Keratinocyte (primary cell): ENCODE data around the gene GALNT9. TPM values are rescaled to one million over a fixed set of nuclear protein-coding genes. Genes with fewer than 3 reads are reported as not detected.

Source experiments
- DNase-seq: peaks from one replicate; pipeline ENCODE4 v3.0.0-alpha.2; 2011; ENCODE audit warnings: low read depth, missing footprints, low spot score
- FAIRE-seq: peaks from 2 replicates; lab custom pipeline; 2011; peaks lifted over from hg19 to GRCh38; lab: Jason Lieb, UNC
- H2AFZ ChIP-seq: 2 replicates; pipeline ENCODE4 v1.6.0; 2012; ENCODE audit warnings: low read length, control low read depth, inconsistent platforms; ENCODE audit not compliant: control insufficient read depth
- H3K27ac ChIP-seq: 2 replicates; pipeline ENCODE4 v1.5.1; 2011; ENCODE audit warnings: low read length; ENCODE audit not compliant: control insufficient read depth, insufficient read depth
- H3K27me3 ChIP-seq: 3 replicates; pipeline ENCODE4 v1.6.0; 2011; ENCODE audit warnings: low read length; ENCODE audit not compliant: control insufficient read depth, insufficient read depth; ENCODE audit errors: extremely low read depth
- H3K36me3 ChIP-seq, 2 experiments: 2 replicates in 1 of 2; 3 replicates in 1 of 2; pipeline ENCODE4 v1.5.1; 2011; ENCODE audit warnings: low read length in 2 of 2, mild to moderate bottlenecking in 1 of 2; ENCODE audit not compliant: control insufficient read depth in 2 of 2, insufficient read depth in 2 of 2; ENCODE audit errors: extremely low read depth in 1 of 2
- H3K4me1 ChIP-seq: 3 replicates; pipeline ENCODE4 v1.5.1; 2011; ENCODE audit warnings: low read length; ENCODE audit not compliant: control insufficient read depth, insufficient read depth; ENCODE audit errors: extremely low read depth
- H3K4me2 ChIP-seq: 3 replicates; pipeline ENCODE4 v1.6.0; 2011; ENCODE audit warnings: low read depth, low read length; ENCODE audit not compliant: control insufficient read depth, insufficient read depth; ENCODE audit errors: extremely low read depth
- H3K4me3 ChIP-seq, 3 experiments: fragments of 200-600 bp in 1 of 3; sonication (generic) in 1 of 3; 2 replicates in 2 of 3; 3 replicates in 1 of 3; pipeline ENCODE4 v1.5.1; 2011 to 2016; ENCODE audit warnings: low read length in 3 of 3, mild to moderate bottlenecking in 3 of 3, control low read depth in 2 of 3, inconsistent platforms in 1 of 3, low read depth in 1 of 3, mixed read lengths in 1 of 3, mixed run types in 1 of 3, moderate library complexity in 1 of 3; ENCODE audit not compliant: control insufficient read depth in 2 of 3, insufficient read depth in 2 of 3; ENCODE audit errors: extremely low read depth in 1 of 3
- H3K79me2 ChIP-seq: 2 replicates; pipeline ENCODE4 v1.6.0; 2012; ENCODE audit warnings: low read length; ENCODE audit not compliant: control insufficient read depth, insufficient read depth
- H3K9ac ChIP-seq: 3 replicates; pipeline ENCODE4 v1.6.0; 2011; ENCODE audit warnings: low read length; ENCODE audit not compliant: control insufficient read depth, insufficient read depth; ENCODE audit errors: extremely low read depth
- H3K9me1 ChIP-seq: 3 replicates; pipeline ENCODE4 v1.6.0; 2011; ENCODE audit warnings: low read length; ENCODE audit not compliant: control insufficient read depth, insufficient read depth; ENCODE audit errors: extremely low read depth
- H3K9me3 ChIP-seq: 2 replicates; pipeline ENCODE4 v1.5.1; 2012; ENCODE audit warnings: low read depth, low read length; ENCODE audit not compliant: control insufficient read depth
- H4K20me1 ChIP-seq: 3 replicates; pipeline ENCODE4 v1.6.0; 2011; ENCODE audit warnings: low read length; ENCODE audit not compliant: control insufficient read depth, insufficient read depth; ENCODE audit errors: extremely low read depth
- CTCF ChIP-seq, 3 experiments: IDR thresholded peaks in 1 of 3; conservative IDR thresholded peaks in 1 of 3; optimal IDR thresholded peaks in 1 of 3; 2 replicates in 2 of 3; 3 replicates in 1 of 3; pipeline versions ENCODE3 to v1.5.1; 2011; ENCODE audit warnings: low read length in 3 of 3, mild to moderate bottlenecking in 3 of 3, moderate library complexity in 2 of 3, control low read depth in 1 of 3, inconsistent platforms in 1 of 3; ENCODE audit not compliant: insufficient read depth in 2 of 3; ENCODE audit errors: extremely low read depth in 1 of 3
- EZH2 ChIP-seq: IDR thresholded peaks from one replicate; pipeline ENCODE4 v1.6.1; 2012; ENCODE audit warnings: inconsistent platforms, mild to moderate bottlenecking, low read length, moderate library complexity
- dilution Hi-C: fragments of 300-500 bp; cut with MboI; formaldehyde crosslinking; loops from one replicate; pipeline ENCODE4 v1.7.0; 2020; ENCODE audit warnings: low sequenced_read_pairs; ENCODE audit not compliant: extremely low pct_ligation_motif_present
- polyA plus RNA-seq, 5 experiments: library from polyadenylated mRNA; depleted of rRNA in 3 of 5; stranded (reverse) in 3 of 5; stranded (forward) in 1 of 5; unstranded in 1 of 5; fragments of >200 nt; gene quantifications; 1 replicate in 1 of 5; 2 replicates in 3 of 5; 3 replicates in 1 of 5; pipeline versions ENCODE4 v1.2.1 to v1.2.3, GENCODE V29; 2011 to 2012; ENCODE audit warnings: missing spikeins in 2 of 5, low read depth in 1 of 5, low replicate concordance in 1 of 5

The GALNT9 gene
- polyA plus RNA-seq, 1 donor (not counting 4 experiments of a cell fraction or from before 2014, with no cell fraction given) = not detected

- DNase-seq = no peak
- Histone ChIP-seq H3K4me2 (no peak overlapping the region), H3K4me1 (no peaks in the 10 kb centered on the region), H3K4me3 (no peak overlapping the region), H3K79me2 (no peaks in the 10 kb centered on the region), H3K27me3 (no peaks in the 10 kb centered on the region), H3K9me3 (no peaks in the 10 kb centered on the region), H3K27ac (no peak overlapping the region), H3K9ac (no peak overlapping the region), H3K36me3 (no peaks in the 10 kb centered on the region), H3K9me1 (no peaks in the 10 kb centered on the region), H4K20me1 (no peaks in the 10 kb centered on the region), H2AFZ (no peak overlapping the region)
- no peak for FAIRE-seq
- dilution Hi-C loops = no loop called here
- TF ChIP-seq CTCF (optimal IDR thresholded peaks at IDR 0.05 in 1 of 3, IDR thresholded peaks at IDR 0.05 in 1 of 3, conservative IDR thresholded peaks at IDR 0.05 in 1 of 3; ENCODE audit: extremely low read depth in 1 of 3, insufficient read depth in 2 of 3, low read length in 3 of 3) (no peak), EZH2 (no peak)
These were observed 72.7 kb downstream of the GALNT9 start for GRCh38 chr12:132256646-132257045.

GRCh38 chr12:132255642-132256041 lies 73.7 kb downstream of the GALNT9 start:
- dilution Hi-C loops = no loop called here
- H3K27ac ChIP-seq = no peak overlapping the region

More at GRCh38 chr12:132255642-132256041, 73.7 kb downstream of the GALNT9 start:
- Histone ChIP-seq H3K36me3 (no peaks in the 10 kb centered on the region), H2AFZ (no peak overlapping the region), H3K4me1 (no peaks in the 10 kb centered on the region), H4K20me1 (no peaks in the 10 kb centered on the region), H3K79me2 (no peaks in the 10 kb centered on the region), H3K4me2 (no peak overlapping the region), H3K4me3 (no peak overlapping the region), H3K9me3 (no peaks in the 10 kb centered on the region), H3K9ac (no peak overlapping the region), H3K9me1 (no peaks in the 10 kb centered on the region), H3K27me3 (no peaks in the 10 kb centered on the region)
- DNase-seq (no peak), FAIRE-seq (no peak)
- TF ChIP-seq CTCF (optimal IDR thresholded peaks at IDR 0.05 in 1 of 3, IDR thresholded peaks at IDR 0.05 in 1 of 3, conservative IDR thresholded peaks at IDR 0.05 in 1 of 3; ENCODE audit: extremely low read depth in 1 of 3, insufficient read depth in 2 of 3, low read length in 3 of 3) (no peak), EZH2 (no peak)
